H1 (cell line): ENCODE results near the gene GAB2. TPM values are rescaled to one million over a fixed set of nuclear protein-coding genes. Genes with fewer than 3 reads are reported as not detected.

Experiments
- CHD1 ChIP-seq: IDR thresholded peaks from 2 replicates; pipeline ENCODE4 v1.6.1; 2012; ENCODE audit warnings: low read depth, low read length, improper control_type of control experiment
- polyA plus RNA-seq, 7 experiments: library from polyadenylated mRNA; depleted of rRNA in 3 of 7; stranded (reverse) in 5 of 7; unstranded in 2 of 7; fragments of >200 nt in 5 of 7; fragments of 200-250 nt in 2 of 7; gene quantifications; 1 replicate in 5 of 7; 2 replicates in 1 of 7; 4 replicates in 1 of 7; pipeline versions ENCODE4 v1.2.1 to v1.2.3, GENCODE V29; 2011 to 2013; ENCODE audit warnings: missing spikeins in 2 of 7, mixed read lengths in 2 of 7
- total RNA-seq: library from RNA; stranded (reverse); fragmentation: NEBNext Ultra II Directional; extraction: Animal tissue kit (Norgen Biotek cat#: 25700); gene quantifications from 2 replicates; pipeline ENCODE4 v1.2.1, GENCODE V29; 2021

The GAB2 gene
- total and polyA plus RNA-seq, 2 of the 8 experiments (the other 6 are each of a cell fraction or from before 2014, with no cell fraction given): 6.3 to 14.0 TPM

DNA sequence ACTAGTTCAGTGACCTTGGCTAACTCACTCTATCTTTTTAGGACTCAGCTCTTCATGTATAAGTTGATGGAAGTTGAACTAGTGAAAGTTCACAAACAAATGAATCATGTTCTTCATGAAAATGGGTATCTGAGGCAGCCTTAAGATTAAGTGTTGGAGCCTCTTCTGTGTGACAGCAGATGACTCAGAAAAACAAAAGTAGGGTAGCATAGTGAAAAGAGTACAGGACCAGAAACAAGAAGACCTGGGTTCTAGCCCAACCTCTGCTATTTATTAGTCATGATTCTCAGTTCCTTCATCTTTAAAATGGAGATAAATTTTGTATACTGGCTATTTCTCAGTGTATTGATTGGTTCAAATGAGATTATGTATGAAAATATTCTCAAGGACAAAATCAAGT, 168.7 kb downstream of the GAB2 start (continued):
- TF ChIP-seq CHD1: no peak
- TF ChIP-seq, all 59 proteins: peak for 0
